GM19324 (cell line): Measurements from ENCODE around the gene PRAMEF12.
"Not testable (repeated sequence)": the region's sequence is repeated elsewhere in the genome, so short reads cannot be mapped to it uniquely, and the experiment has no call there.

ENCODE experiments used
- ATAC-seq: cut with Tn5 transposase; IDR thresholded peaks from one replicate; pipeline ENCODE4 v1.9.1; 2021; ENCODE audit warnings: mild to moderate bottlenecking, moderate library complexity; ENCODE audit not compliant: unreplicated experiment, low FRiP score

Gene PRAMEF12

GRCh38 chr1:12769976-12770505 lies 3.5 kb upstream of the PRAMEF12 start:
- ATAC-seq: no peak

GRCh38 chr1:12770620-12771019 lies 2.9 kb upstream of the PRAMEF12 start:
- no peak for ATAC-seq

- ATAC-seq: no peak
Observed at GRCh38 chr1:12771186-12771585, 2.4 kb upstream of the PRAMEF12 start.

- ATAC-seq: no peak
Observed at GRCh38 chr1:12772520-12772919, 1.0 kb upstream of the PRAMEF12 start.

- no peak for ATAC-seq
Observed at GRCh38 chr1:12774801-12775345, 1.3 kb downstream of the PRAMEF12 start.

GRCh38 chr1:12775443-12775842 lies 1.9 kb downstream of the PRAMEF12 start:
- ATAC-seq: no peak

GRCh38 chr1:12776801-12777557 lies 3.4 kb downstream of the PRAMEF12 start:
- no peak for ATAC-seq

GRCh38 chr1:12778061-12778460 lies 4.5 kb downstream of the PRAMEF12 start:
- ATAC-seq: no peak

- no peak for ATAC-seq
Observed at GRCh38 chr1:12778907-12779306, 5.4 kb downstream of the PRAMEF12 start.

GRCh38 chr1:12781488-12781887 lies 8.0 kb downstream of the PRAMEF12 start:
- not testable (repeated sequence) for ATAC-seq

GRCh38 chr1:12783783-12784182 lies 10.2 kb downstream of the PRAMEF12 start:
- not testable (repeated sequence) for ATAC-seq

- not testable (repeated sequence) for ATAC-seq
Observed at GRCh38 chr1:12784729-12785128, 11.2 kb downstream of the PRAMEF12 start.

GRCh38 chr1:12791097-12791496 lies 17.6 kb downstream of the PRAMEF12 start, which contains the start of gene PRAMEF1:
TSS of gene PRAMEF1 (plus strand) at chr1:12791397. CDS start at chr1:12793228, 1,831 bp downstream.
- ATAC-seq: not testable (repeated sequence)

- no peak for ATAC-seq
Observed at GRCh38 chr1:12798911-12799310, 25.4 kb downstream of the PRAMEF12 start.

- no peak for ATAC-seq
Observed at GRCh38 chr1:12799730-12800129, 26.2 kb downstream of the PRAMEF12 start.

GRCh38 chr1:12809933-12810332 lies 36.4 kb downstream of the PRAMEF12 start:
- ATAC-seq: no peak

- no peak for ATAC-seq
Observed at GRCh38 chr1:12810691-12811408, 37.3 kb downstream of the PRAMEF12 start.

- no peak for ATAC-seq
Observed at GRCh38 chr1:12811409-12811784, 37.9 kb downstream of the PRAMEF12 start.

- ATAC-seq: not testable (repeated sequence)
Observed at GRCh38 chr1:12819061-12819460, 45.5 kb downstream of the PRAMEF12 start.
